SU-DHL-6 (cell line): ENCODE measurements around the gene GAS7.

Source experiments
- EZH2phosphoT487 ChIP-seq: fragments of 200-600 bp; sonication (generic), shearing (Covaris generic); conservative IDR thresholded peaks from 2 replicates; pipeline ENCODE4 v1.6.1; 2018; ENCODE audit warnings: mild to moderate bottlenecking, antibody characterized with exemption, low read length, moderate library complexity, mixed read lengths
- TF ChIP-seq, protein P1 (sequence below): fragments of 200-600 bp; sonication (generic); IDR thresholded peaks from one replicate; pipeline ENCODE4 v1.5.1; 2017; ENCODE audit warnings: antibody characterized with exemption, mild to moderate bottlenecking, low read length, moderate library complexity; ENCODE audit not compliant: insufficient read depth, poor library complexity, severe bottlenecking

DNA sequence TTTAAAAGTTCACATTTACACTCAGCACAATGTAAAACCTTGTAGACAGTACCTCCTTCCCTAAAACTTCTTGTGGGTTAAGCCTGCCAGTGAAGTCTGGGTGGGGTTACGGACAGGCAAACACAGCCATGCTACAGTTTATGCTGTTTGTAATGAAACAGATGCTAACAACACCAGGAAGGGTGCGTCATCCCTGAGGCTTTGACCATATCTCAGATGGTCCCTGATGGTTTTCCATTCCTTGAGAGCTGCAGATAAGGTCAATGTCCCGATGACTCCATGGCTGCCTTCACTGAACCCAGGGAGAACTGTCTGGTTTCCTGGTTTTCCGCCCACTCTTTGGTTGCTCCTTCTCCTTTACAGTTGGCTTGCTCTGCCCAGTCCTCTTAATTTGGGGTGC is 29.1 kb downstream of the GAS7 start:
- TF ChIP-seq, protein P1, sequence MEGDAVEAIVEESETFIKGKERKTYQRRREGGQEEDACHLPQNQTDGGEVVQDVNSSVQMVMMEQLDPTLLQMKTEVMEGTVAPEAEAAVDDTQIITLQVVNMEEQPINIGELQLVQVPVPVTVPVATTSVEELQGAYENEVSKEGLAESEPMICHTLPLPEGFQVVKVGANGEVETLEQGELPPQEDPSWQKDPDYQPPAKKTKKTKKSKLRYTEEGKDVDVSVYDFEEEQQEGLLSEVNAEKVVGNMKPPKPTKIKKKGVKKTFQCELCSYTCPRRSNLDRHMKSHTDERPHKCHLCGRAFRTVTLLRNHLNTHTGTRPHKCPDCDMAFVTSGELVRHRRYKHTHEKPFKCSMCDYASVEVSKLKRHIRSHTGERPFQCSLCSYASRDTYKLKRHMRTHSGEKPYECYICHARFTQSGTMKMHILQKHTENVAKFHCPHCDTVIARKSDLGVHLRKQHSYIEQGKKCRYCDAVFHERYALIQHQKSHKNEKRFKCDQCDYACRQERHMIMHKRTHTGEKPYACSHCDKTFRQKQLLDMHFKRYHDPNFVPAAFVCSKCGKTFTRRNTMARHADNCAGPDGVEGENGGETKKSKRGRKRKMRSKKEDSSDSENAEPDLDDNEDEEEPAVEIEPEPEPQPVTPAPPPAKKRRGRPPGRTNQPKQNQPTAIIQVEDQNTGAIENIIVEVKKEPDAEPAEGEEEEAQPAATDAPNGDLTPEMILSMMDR, result no peak
- no peak for TF ChIP-seq EZH2phosphoT487
